ENCODE measurements around the gene MYH16.

GRCh38 chr7:99310004-99310403 is 37.4 kb downstream of the MYH16 start:
- no peak for TF ChIP-seq CTCF (IDR thresholded peaks at IDR 0.05 in 2 of 3, conservative IDR thresholded peaks at IDR 0.05 in 1 of 3; ENCODE audit: control insufficient read depth in 2 of 3, extremely low read depth in 1 of 3, insufficient read depth in 1 of 3, low read depth in 3 of 3, low read length in 3 of 3)
- no peak for TF ChIP-seq TARDBP (IDR thresholded peaks at IDR 0.05; ENCODE audit: borderline replicate concordance)
- no peak for TF ChIP-seq POLR2A (IDR thresholded peaks at IDR 0.05; ENCODE audit: low read depth, low read length)
- no peak for TF ChIP-seq BCLAF1 (IDR thresholded peaks at IDR 0.05)
- TF ChIP-seq SRF (IDR thresholded peaks at IDR 0.05; ENCODE audit: low read depth in 2 of 2, low read length in 2 of 2): no peak
- no peak for TF ChIP-seq JUND (IDR thresholded peaks at IDR 0.05; ENCODE audit: low read depth, low read length)
- TF ChIP-seq CHD2 (IDR thresholded peaks at IDR 0.05; ENCODE audit: borderline replicate concordance, low read depth, low read length): no peak
- TF ChIP-seq BCL3 (IDR thresholded peaks at IDR 0.05; ENCODE audit: borderline replicate concordance, insufficient read depth, low read depth, low read length, poor library complexity, severe bottlenecking): no peak
- no peak for TF ChIP-seq JUNB (IDR thresholded peaks at IDR 0.05)
